GM18498 (cell line): Measurements from ENCODE around the gene DNAJC5.
"Not testable (repeated sequence)": the region's sequence is repeated elsewhere in the genome, so short reads cannot be mapped to it uniquely, and the experiment has no call there.

ENCODE experiments used
- ATAC-seq: cut with Tn5 transposase; IDR thresholded peaks from one replicate; pipeline ENCODE4 v1.9.1; 2021; ENCODE audit warnings: mild to moderate bottlenecking, moderate library complexity; ENCODE audit not compliant: unreplicated experiment

Gene DNAJC5

DNA sequence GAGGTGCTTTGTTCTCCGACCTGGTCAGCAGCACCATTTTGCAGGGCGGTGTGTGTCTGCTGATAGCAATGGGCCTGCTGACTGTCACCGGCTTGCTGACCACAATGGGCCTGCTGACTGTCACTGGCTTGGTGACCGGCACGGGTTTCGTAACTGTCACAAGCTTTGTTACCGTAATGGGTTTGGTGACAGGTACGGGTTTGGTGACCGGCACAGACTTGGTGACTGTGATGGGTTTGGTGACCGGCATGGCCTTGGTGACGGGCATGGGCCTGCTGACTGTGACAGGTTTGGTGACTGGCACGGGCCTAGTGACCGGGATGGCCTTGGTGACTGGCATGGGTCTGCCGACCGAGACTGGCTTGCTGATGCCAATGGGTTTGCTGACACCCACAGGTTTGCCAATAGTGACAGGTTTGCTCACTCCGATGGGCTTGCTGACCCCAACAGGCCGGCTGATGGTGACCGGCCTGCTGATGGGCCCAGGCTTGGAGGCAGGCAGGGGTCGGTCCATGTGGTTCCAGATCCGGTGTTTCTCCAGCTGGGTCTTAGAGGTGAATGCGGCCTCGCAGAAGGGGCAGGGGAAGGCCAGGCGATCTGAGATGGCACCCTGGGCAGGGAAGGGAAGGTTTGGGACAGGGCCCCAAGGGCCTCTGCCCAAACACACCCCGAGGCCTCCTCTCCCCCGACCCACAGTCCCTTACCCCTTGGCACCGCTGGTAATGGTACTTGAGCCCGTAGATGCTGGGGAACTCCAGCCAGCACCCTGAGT, 71.4 kb downstream of the DNAJC5 start:
- no peak for ATAC-seq

DNA sequence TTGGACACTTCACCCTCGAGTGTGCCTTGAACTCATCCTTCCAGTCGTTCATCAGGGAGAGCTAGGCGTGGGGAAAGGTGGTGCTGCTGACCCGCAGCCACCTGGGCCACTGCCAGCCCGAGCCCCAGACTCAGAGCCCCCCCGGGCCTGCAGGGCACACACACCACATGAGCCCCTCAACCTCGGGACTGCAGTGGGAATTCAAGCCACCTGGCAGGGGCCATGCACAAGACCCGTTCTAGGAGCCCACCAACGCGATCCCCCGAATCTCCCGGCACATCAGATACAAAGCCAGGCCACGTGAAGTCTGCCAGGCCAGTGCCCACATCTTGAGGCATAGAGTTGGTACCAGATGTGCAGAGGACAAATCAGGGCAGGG, 72.0 kb downstream of the DNAJC5 start:
- no peak for ATAC-seq

DNA sequence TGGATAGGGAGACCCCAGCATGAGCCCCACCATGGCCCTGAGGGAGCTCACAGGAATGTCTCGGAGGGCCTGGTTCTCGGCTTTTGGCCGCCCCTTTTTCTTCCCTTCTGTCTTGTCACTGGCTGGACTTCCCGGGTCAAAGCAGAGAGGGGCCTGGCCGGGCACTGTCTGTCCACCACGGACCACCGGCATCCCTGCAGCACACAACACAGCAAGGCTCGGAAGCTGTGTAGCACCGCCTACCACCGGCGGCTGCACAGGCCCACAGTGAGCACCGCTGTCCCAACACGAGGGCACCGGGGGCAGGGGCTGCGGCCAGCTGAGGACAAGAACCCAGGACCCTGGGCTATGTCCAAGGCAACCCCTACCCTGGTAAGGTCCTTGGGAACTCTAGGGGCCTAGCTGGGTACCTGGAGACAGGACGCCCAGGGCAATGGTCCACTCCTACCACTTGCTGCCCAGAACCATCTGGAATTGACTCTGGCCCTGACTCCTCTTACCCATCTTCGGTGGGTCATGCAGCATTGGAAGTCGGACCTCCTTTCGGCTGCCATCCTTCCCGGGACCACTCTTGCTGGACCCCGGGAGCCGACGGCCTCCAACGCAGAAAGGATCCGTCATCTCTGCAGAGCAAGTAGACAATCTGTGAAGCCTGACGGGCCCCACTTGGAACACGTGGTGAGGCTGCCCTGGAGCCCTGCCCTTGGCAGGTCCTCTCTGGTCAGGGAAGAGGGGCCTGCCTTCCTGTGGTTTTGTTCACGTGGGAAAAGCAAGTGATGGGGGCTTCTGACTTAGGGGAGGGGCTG, 72.6 kb downstream of the DNAJC5 start:
- ATAC-seq: no peak

DNA sequence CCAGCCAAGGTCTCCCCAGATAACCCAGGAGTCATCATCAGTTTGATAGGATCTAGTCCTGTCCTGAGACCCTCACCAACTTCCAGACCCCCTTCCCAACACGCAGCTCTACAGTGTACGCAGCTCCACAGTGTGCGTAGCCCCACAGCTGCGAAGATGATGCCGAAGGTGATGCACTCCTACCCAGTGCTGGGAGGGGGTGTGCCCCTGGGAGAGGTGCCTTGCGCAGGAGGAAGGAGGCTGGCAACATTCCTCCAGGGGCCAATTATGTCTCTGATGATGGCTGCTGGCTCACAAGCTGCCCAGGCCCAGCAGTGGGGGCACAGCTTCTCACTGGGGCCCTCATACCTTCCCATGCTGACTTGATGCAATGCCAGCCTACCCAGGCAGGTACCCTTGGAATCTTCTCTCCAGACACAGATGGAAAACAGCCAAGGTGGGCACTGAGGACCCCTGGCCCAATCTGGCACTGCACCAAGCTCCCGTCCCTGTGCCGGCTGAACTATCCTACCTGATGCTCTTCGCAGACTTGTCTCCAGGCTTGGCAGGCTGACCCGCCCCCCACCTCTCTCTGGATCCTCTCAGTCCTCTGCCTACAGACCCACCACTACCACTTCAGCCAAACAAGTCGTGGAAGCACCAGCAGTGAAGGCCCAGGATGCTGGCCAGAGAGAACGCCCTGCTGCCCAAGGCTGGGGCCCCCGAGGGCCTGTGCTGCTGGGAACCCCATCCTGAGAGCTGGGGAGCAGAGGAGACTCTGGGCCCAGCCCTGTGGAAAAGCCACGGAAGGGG, 73.4 kb downstream of the DNAJC5 start:
- ATAC-seq: no peak

DNA sequence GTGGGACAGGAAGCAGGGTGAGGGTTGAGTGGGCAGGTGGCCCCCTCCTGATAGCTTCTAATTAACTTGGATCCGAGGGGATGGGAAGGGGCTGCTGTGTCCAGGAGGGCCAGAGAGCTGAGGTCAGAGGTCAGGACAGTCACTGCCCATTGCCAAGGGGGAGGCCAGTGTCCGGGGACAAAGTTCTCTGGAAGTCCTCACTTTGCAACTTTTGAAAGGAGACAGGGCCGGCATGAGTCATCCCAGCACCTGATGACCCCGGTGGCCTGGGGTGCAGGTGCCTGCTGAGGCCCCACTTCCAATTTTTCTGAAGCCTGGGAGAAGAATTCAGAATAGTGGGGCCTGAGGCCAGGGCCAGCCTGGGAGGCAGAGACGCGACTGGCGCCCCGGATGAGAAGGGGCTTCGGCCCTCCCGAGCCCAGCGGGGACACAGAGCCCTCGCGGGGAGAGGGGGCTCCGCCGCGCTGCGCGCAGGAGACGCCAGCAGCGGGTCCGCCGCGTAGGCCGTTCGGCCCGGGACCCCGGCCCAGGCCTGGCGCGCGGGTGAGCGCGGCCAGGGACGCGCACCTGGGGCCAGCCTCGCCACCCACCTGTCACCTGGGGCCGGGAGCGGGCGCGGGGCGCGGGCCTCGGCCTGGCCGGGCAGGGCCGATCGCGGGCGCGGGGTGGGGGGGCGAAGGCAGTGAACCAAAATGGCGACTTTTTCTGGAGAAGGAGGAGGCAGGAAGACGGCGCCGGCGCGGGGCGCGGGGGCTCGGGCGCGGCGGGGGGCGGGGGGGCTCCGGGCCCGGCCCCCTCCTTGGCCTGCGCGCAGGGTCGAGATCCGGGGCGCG, 74.2 kb downstream of the DNAJC5 start:
- ATAC-seq: no peak

DNA sequence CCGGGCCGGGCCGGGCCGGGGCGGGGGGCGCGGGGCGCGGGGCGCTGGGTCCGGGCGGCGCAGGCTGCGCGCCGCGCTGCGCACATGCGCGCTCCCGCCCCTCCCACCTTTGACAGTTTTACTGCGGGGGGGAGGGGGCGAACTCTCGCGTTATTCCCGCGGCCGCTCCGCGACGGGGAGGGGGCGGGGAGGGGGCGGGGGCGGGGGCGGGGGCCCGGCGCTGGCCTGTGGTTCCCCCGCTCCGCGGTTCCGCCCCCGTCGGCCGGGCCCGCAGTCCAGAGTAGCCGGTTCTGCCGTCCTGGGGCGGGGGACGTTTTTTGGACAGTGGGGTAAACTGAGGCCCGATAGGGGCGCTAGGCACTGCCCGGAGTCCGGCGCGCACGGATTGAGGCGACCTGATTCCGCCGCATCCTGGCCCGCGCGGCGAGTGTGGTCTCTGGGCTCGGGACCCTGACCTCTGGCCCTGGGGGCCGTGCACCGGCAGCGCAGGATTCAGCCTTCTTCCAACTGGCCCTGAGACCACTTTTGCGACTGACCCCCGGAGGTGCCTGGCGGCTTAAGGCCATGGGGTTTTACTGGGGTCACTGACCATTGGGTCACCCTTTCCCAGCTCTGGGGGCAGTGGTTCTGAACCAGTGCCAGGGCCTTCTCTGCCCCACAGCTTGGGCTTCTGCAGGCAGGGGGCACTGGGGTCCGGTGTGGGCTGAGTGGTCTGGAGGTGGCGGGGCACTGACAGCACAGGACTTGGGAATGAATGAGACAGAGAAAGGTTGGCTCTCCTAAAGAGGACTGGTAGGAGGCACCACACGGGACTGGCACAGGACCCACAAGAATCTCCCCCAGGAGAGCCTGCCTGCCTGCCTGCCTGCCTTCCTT, 75.2 kb downstream of the DNAJC5 start, which contains the start of gene ZNF512B:
TSS of gene ZNF512B (minus strand) at position 93 of the 876 bp plus-strand sequence. CDS start 1,980 bp downstream, outside the sequence.
- no peak for ATAC-seq

DNA sequence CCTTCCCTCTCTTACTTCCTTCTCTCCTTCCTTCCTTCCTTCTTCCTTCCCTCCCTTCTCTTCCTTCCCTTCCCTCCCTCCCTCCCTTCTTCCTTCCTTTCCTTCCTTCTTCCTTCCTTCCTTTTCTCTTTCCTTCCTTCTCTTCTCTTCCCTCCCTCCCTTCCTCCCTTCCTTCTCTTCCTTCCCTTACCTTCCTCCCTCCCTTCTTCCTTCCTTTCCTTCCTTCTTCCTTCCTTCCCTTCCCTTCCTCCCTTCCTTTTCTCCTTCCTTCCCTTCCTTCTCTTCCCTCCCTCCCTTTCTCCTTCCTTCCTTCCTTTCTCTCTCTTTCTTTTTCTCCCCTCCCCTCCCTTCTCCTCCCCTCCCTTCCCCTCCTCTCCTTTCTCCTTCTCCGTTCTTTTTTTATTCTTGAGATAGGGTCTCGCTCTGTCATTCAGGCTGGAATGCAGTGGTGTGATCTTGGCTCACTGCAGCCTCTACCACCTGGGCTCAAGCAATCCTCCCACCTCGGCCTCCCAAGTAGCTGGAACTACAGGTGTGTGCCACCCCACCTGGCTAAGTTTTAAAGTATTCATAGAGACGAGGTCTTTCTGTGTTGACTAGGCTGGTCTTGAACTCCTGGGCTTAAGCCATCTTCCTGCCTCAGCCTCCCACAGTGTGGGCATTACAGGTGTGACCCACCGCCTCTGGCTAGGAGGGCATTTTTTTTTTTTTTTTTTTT, 75.9 kb downstream of the DNAJC5 start:
- no peak for ATAC-seq

DNA sequence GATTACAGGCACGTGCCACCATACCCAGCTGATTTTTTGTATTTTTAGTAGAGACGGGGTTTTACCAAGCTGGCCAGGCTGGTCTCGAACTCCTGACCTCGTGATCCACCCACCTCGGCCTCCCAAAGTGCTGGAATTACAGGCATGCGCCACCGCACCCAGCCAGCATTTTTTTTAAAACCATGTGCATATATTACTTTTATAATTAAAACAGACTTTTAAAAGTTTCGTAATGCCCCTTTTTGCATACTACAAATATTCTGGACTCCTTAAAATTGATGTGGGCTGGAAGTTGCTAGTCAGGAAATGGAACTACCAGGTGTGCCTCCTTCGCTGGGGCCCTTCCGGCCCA, 77.0 kb downstream of the DNAJC5 start:
- ATAC-seq: not testable (repeated sequence)

DNA sequence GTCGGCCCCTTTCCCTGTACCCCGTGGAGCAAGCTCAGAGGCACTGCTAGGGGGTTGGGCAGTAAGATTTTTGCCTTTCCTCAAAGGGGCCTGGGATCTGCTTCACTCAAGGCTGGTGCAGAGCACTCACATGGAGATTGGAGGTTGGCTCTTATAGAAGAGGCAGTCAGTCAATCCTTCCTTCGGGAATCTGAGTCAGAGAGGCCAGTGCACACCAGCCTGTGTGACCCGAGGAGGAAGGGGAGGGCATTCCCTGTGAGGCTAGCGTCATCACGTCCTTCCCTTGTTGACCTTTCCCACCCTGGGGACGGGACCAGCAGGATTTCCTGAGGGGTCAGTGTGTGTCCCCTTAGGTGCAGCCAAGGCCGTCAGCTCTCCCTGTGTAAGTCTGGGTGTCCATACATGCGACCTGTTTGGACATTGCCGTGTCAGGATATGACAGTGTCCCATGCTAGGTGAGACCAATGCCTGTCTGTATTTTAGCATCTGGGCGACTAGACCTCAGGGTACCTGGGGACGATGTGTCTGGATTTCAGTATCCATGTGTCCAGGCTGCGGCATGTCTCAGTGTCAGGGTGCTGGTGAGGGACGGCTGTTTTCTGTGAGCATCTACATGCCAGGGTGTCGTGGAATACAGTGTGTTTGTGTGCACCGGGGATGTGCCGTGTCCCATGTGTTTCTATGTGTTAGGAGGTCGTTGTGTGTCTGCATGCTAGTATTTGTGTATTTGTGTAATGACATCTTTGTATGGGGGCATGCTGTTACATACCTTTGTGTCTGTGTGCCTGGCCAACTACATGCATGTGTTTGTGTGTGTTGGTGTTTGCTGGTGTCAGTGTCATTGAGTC, 77.6 kb downstream of the DNAJC5 start:
- no peak for ATAC-seq

DNA sequence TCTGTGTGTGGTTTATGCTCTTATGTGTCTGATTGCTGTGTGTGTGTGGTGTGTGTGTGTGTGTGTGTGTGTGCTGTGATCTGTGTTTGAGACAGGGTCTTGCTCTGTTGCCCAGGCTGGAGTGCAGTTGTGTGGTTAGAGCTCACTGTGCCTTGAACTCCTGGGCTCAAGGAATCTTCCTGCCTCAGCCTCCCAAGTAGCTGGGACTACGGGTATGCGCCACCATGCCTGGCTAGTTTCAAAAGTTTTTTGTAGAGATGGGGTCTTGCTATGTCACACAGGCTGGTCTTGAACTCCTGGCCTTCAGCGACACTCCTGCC, 78.2 kb downstream of the DNAJC5 start:
- ATAC-seq: no peak

DNA sequence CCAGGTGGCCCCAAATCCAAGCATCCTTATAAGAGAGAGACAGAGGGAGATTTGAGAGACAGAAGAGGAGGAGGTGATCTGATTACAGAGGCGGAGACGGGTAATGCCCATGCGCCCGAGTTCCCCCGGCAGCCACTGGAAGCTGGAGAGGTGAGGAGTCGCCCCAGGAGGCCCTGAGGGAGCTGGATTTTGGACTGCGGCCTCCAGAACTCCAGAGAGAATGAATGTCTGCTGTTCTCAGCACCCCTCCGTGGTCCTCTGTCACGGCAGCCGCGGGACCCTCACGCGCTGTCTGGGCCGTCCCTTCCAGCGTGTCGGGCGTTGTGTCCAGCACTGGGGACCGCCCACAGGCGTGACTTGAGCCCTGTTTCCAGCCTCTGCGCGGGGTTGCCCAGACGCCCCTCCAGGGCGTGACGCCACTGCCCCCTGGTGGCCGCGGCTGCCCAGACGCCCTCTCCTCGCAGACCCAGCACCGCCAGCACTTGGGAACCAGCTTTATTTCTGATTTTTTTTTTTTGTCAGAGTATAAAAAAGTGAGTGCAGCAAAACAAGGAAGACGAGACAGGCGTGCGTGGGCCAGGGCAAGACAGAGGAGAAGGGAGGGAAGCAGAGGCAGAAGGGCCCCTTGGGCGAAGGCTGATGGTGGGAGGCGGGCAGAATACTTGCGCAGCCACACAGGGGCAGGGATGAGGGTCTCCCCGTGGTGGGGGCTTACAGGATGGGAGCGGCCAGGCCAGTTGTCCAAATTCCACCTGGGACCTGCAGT, 78.9 kb downstream of the DNAJC5 start:
- peak; percentile 47 for ATAC-seq

DNA sequence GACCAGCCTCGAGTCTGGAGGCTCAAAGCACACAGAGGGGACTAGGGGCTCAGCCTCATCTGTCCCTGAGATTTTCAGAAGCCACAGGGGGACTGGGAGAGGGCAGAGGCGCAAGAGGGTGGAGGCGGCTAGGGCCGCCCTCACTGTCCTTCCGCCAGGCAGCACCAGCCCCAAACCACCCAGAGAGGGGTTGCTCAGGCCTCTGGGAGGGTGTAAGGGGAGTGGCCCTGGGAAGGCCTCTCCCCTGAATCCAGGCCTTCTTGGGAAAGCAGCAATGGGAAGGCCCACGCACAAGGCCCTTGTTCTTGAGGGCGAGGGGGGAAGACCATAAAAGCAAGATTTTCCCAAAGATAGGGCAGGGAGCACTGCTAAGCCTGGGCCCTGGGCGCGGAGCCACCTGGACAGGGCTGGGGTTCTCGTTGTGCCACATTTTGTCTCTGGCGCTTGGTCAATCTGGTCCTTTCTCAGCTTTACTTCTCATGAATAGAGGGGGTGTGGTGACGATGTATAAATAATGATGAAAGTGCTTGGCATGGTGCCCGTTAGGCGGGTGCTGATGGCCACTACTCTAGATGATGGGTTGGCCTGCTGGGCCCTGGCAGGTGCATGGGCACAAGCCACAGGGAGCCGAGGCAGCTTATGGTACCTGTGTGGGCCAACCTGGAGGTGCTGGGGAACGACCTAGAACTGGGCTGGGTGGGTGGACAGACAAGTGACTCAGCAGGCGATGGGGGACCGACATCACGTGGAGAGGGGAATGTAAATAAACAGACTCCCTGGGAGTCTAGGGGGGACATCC, 79.7 kb downstream of the DNAJC5 start:
- ATAC-seq: no peak

DNA sequence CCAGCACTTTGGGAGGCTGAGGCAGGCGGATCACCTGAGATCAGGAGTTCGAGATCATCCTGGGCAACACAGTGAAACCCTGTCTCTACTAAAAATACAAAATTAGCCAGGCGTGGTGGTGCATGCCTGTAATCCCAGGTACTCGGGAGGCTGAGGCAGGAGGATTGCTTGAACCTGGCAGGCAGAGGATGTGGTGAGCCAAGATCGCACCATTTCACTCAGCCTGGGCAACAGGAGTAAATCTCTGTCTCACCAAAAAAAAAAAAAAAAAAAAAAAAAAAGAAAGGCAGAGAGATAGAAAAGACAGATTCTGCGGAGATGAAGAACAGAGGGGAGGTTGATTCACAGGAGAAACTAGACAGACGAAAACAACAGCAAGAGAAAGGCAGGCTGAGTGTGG, 81.6 kb downstream of the DNAJC5 start:
- ATAC-seq: not testable (repeated sequence)

DNA sequence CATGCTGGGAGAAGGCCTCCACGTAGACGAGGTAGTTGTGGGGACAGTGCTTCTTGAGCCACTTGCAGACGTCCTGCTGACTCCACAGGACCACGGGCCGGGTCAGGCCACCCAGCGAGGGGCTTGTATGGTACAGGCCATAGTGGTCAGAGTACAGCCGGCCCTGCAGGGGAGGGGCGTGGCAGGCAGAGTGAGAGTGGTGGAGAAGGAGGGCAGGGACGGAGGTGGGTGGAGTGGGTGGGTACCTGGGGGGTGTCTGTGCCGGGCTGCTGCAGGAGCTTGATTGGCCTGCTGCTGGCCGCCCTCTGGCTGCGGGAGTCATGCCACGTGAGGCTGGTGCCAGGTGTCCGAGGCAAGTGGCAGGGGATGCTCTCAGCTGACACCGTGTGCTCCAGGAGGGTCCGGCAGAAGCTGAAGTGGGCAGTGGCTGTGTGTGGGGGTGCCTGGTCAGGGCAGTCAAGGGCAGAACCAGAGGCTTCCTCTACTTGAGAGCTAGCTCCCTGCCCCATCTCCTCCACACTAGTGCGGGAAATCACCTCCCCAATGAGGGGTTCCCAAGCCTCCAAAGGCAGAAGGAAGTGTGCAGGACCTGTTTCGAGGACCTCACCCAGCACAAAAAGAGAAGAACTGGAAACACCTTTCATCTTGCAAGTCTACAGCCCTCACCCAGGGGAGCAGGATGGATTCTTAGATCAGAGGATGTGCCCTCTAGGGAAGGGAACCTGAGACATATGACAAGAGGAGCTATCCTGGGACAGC, 82.2 kb downstream of the DNAJC5 start:
- ATAC-seq: no peak

DNA sequence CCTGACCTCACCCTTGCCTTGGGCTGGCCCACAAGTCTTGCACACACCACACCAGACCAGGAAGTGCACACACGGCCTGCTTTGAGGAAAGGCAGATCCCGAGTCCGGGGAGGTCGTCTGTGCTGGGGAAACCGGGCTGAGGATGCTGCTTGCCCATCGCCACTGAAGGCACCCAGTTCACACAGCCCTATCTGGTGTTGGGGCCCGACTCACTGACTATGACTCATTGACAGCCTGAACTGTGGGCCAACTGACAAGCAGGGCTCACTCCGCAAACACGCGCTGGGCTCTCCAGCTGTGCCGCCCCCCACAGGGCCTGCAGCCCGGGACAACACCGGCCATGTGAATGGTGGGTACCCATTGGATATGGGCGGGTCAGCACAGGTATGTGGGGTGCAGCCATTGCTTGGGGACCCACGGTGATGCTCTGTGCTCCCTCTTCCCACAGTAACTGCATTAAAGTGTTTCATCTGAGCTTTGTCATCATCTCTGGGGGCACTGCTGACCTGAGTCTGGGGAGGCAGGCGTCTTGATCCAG, 82.9 kb downstream of the DNAJC5 start:
- ATAC-seq: no peak
